Measurements from ENCODE around the gene PRLHR.
"Not testable (repeated sequence)": the region's sequence is repeated elsewhere in the genome, so short reads cannot be mapped to it uniquely, and the experiment has no call there.

Gene PRLHR

DNA sequence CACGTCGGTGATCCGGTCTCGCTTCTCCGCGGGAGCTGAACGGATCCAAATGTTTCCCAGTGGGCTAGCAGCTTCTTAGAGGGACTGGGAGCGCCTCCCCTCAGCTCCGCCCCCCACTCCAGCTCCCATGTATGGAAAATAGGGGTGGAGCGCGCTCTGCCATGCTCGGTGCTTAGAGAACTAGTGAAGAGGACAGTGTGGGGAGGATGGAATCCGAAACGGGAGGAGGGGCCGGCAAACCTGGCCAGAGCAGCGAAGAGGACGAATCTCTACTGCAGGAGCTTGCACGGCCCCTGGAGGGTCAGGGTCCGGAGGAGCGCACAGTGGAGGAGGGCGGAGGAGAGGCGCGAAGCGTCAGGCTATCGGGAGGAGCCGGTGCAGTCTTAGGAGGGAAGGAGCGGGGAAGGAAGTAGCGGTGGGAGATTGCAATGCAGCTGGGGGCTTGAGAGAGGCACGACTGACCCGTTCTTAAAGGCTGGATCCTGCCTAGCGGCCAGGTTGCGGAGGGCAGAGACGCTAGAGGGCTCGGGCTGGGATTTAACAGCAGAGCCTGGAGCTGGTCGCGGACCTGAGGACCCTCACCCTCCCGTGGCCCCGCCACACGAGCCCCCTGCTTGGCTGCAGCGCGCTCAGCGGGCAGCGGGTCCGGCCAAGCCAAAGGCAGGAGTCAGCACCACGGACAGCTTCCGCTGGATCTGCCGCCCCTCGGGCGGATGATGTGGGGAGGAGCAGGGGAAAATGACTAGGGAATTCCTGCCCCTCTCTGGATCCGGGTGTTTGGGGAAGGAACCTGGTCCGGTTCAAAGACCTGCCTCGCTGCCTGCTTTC is at the start of gene PRLHR:
PRLHR (minus strand) TSS at position 51 of the 828 bp plus-strand sequence. CDS start 404 bp downstream, outside the sequence.
- no peak for DNase-seq (ENCODE audit: low read depth)

DNA sequence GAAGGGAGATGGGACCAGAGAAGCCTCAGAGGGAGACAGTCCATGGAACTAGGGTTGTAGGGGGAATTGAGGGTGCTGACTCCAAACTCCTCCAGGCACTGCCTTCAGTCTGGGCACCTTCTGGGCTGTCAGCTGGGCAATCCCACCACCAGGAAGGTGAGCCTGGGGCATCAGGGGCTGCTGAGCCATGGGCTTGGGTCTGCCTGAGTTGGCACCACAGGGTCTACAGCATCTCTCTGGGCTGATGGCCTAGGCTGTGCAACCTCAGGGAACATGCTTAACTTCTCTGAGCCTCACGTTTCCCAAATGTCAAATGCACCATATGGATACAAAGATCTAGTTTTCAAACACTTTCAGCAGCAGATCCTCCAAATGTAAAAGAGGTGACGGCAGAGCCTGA is 46.8 kb upstream of the PRLHR start:
- no peak for DNase-seq (ENCODE audit: low read depth)

DNA sequence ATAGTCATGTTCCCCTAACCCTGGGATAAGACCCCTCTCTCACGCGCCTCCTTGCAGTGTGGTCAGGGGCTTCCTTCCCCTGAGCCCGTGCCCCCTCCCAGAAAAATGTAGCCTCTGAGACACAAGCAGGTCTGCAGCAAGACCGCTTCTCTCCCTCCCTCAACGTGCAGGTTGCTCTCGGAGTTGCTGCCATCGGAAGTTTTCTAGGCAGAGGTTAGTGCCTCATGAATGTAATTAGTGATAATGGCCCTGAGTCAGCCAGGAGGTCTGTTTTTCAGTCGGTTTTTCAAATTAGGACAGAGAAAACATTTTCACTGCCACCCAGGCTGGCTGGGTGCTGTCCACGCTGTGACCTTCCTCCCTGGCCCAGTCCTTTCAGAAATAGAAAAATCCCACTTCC is 43.2 kb upstream of the PRLHR start:
- no peak for DNase-seq (ENCODE audit: low read depth)

DNA sequence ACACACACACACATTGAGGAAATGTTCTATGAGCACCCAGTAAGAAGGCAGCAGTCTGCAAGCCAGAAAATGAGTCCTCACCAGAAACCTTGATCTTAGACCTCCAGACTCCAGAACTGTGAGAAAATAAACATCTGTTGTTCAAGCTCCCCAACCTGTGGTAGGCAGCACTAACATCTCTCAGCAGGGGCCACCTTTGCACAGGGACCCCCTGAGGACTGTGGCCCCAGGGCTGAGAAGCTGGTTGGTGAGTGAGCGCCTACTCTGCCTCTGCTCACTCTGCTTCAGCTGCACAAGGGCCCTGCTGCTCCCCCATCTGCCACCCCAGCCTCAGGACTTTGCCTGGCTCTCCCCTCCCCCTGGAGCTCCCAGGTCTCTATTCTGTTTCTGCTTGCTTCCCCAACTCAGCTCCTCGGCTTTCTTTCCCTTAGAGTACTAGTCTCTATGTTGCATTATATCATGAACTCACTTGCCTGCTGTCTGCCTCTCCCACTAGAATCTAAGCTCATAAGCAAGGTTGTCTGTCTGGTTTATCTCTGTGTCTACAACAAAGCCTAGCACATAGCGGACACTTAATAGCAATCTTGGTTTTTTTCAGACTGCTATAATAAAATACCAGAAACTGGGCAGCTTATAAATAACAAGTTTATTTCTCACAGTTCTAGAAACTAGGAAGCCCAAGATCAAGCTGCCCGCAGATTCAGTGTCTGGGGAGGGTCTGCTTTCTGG is 40.4 kb upstream of the PRLHR start:
- no peak for DNase-seq (ENCODE audit: low read depth)

DNA sequence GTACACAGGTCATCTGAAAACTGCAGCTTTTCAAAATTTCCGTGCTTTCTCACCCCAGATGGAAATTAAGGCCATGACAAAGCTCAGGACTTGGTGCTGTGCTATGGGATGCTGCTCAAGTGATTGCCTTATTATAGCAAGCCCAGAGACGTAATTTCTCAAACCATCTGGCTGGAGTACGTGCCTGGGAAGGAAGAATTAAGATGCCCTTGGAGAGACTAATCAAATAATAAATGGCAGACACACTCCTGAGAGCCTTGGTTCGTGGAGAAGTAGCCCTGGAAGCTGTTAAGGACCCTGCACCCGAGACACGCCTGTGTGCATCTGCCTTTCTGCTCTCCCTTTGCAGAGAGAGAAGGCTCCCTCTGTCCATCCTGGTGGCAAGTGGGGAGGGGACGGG is 38.3 kb upstream of the PRLHR start:
- DNase-seq (ENCODE audit: low read depth): no peak

GRCh38 chr10:118629211-118629610 is 33.8 kb upstream of the PRLHR start:
- DNase-seq (ENCODE audit: low read depth): no peak

GRCh38 chr10:118628397-118628796 is 32.9 kb upstream of the PRLHR start:
- no peak for DNase-seq (ENCODE audit: low read depth)

DNA sequence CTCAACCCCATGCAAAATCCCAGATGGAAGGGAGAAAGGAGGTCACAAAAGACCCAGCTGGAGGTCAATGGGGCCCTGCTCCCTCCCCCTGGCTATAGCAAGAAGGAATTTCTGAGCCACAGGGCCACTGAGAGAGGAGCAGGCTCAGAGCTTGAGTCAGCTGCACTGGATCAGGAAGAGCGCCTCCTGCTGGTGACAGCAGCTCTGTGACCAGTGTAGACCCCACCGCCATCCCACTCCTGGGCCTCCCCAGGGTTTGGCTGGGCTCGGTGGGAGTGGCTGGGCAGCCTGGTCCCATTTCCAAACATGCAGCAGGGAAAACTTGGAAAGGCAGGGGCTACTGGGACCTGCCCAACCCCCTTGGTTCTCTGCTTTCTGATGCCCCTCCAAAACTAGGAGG is 31.5 kb upstream of the PRLHR start:
- DNase-seq (ENCODE audit: low read depth): no peak

- no peak for DNase-seq (ENCODE audit: low read depth)
Observed at GRCh38 chr10:118625504-118625903, 30.1 kb upstream of the PRLHR start.

DNA sequence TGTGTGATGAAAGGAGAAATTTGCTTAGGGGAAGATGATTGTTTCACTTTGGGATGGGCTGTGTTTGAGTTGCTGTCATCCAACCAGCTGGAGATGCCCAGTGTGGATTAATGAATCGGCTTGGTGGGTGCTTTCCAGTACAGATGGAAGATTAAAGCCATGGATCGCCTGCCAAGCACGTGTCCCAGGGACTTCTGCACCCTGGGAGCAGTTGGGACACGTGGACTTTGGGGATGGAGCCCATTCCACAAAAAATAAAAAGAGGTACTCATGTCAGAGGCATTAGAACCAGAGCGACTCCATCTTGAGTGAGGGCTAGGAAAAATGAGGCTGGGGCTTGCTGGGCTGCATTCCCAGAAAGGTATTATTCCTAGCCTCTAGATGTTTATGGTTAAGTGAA is 29.3 kb upstream of the PRLHR start:
- no peak for DNase-seq (ENCODE audit: low read depth)

GRCh38 chr10:118621304-118621942 is 26.0 kb upstream of the PRLHR start:
- no peak for DNase-seq (ENCODE audit: low read depth)

DNA sequence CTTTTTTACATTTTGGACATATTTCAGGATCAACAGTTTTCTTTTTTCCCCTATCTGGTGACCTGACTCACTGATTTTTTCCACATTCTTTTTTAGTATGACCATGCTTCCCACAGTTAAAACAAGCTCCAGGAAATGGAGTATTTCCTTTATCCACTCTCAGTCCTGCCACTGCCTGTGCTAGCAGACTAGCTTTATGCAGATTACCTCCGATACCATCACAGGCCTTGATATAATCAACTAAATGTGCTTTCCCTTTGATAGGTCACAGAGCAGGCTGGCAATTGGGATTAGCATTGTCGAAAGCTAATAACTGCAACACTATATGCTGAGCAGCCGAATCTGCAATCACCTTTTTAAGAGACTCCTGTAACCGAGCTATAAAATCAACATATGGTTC is 18.4 kb upstream of the PRLHR start:
- DNase-seq (ENCODE audit: low read depth): not testable (repeated sequence)

DNA sequence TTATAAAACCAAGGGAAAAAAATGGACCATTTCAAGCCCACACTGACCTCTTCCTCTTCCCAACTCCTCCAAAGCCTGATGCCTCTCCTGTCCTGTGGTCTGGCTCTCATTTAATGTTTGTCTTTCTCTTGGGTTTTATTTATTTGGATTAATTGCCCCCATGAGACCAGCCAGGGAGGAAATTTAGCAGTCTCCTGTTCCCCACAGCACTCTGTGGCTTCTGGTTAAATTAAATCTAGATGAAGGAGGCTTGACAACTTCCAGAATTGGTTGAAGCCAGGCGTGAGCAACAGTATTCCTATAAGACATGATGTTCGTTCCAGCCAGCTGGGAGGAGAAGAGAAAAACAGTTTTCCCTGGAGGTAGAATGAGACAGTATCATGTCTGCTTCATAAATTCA is 15.1 kb upstream of the PRLHR start:
- DNase-seq (ENCODE audit: low read depth): no peak

DNA sequence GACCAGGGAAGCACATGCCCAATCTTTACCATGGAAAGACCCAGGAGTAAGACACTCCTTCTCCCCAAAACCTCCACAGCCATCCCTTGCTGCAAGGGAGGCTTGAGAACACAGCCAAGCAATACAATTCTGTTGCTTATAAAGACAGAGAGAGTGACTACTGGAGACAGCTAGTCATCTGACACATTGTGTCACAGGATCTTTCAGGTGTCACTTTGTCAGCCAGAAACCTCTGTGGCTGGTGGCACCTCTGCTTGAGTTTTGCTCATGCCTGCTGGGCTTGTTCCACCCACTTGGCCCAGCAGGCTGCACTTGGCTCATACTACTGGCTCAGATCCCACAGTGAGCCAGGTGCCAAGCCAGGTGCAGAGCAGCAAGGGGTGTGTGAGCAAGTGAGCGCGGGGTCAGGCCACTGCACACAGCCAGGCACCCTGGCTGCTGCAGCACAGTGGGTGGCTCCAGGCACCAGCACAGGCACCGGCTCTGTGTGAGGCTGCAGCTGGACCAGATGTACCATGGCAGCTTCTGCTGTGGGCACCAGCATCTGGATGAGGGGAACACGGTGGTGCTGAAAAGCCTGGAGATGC is 12.4 kb upstream of the PRLHR start:
- no peak for DNase-seq (ENCODE audit: low read depth)

- no peak for DNase-seq (ENCODE audit: low read depth)
Observed at GRCh38 chr10:118605694-118606093, 10.2 kb upstream of the PRLHR start.

GRCh38 chr10:118596426-118597124 is 1.1 kb upstream of the PRLHR start:
- DNase-seq (ENCODE audit: low read depth): no peak

DNA sequence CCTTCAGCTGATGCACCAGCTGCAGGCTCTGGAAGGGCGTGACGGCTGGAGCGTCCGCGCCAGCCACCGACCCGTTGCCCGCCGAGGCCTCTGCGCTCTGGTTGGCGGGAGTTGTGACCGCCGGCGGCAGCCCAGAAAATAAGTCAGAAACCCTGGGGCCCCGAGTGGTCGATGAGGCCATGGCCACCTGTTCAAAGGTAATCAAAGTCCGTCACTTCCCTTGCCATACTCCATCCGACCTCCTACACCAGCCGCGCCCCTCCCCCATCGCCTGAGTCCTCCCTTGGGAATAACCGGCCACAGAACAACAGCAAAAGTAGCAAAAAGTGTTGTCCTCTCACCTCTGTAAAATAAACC is 406 bp downstream of the PRLHR start:
- no peak for DNase-seq (ENCODE audit: low read depth)

GRCh38 chr10:118594392-118595063 is 920 bp downstream of the PRLHR start:
- peak; percentile 4 for DNase-seq (ENCODE audit: low read depth)

DNA sequence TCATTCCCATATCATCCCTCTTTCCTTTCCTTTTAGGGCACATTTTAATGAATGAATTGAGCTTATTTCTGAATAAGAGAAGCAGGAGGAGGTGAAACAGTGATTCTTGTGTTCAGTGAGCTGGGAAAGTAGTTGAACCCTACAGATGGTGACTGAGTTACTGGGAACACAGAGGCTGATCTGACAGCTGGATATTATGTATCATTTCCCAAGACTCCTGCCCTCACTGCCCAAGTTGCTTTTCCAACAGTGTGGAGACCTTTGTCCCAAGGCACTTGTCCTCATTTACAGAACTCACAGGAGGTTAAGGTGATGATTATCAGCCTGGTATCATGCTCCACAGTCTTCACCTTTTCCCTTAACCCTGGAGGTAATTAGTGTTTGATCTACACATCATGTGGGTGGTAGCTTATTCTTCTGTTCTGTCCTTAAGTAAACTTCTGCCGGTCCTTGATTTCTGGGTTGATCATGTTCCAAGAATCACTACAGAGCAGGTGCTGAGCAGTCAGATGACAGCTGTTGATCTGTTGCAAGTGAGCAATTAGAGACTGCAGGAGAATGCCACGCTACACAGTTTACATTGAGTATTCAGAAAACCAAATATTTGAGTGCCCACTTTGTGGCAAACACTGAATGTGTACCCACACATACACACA is 2.6 kb downstream of the PRLHR start:
- DNase-seq (ENCODE audit: low read depth): no peak

- no peak for DNase-seq (ENCODE audit: low read depth)
Observed at GRCh38 chr10:118590334-118590733, 5.1 kb downstream of the PRLHR start.

Data from T-helper 22 cell (primary cell).